ENCODE measurements around the gene ATP6V0E1. TPM values are rescaled to one million over a fixed set of nuclear protein-coding genes. Genes with fewer than 3 reads are reported as not detected.

The ATP6V0E1 gene
- total RNA-seq, 1 donor from 2014 or later = 272 TPM

GRCh38 chr5:173053041-173053440 lies 69.5 kb downstream of the ATP6V0E1 start:
- no peaks in the 10 kb centered on the region for H3K27me3 Mint-ChIP-seq (ENCODE audit: low read depth)
- H3K27ac Mint-ChIP-seq (ENCODE audit: unreplicated experiment) = no peak overlapping the region
- H3K4me1 Mint-ChIP-seq (ENCODE audit: low read depth) = peaks cover 23% of the 10 kb centered on the region
- no peaks in the 10 kb centered on the region for H3K36me3 Mint-ChIP-seq (ENCODE audit: low read depth)
- no peaks in the 10 kb centered on the region for H3K9me3 Mint-ChIP-seq (ENCODE audit: low read depth)
- H3K4me3 Mint-ChIP-seq (ENCODE audit: unreplicated experiment) = no peak overlapping the region
- no peak for TF ChIP-seq CTCF (IDR thresholded peaks at IDR 0.05)
- no peak for DNase-seq (ENCODE audit: low spot score)

GRCh38 chr5:173055042-173055721 lies 71.6 kb downstream of the ATP6V0E1 start:
- no peak for DNase-seq (ENCODE audit: low spot score)
- H3K27me3 Mint-ChIP-seq (ENCODE audit: low read depth) = no peaks in the 10 kb centered on the region
- H3K36me3 Mint-ChIP-seq (ENCODE audit: low read depth) = no peaks in the 10 kb centered on the region
- peaks cover 28% of the 10 kb centered on the region for H3K4me1 Mint-ChIP-seq (ENCODE audit: low read depth)
- H3K27ac Mint-ChIP-seq (ENCODE audit: unreplicated experiment) = peak overlapping the region; percentile 93
- TF ChIP-seq CTCF (IDR thresholded peaks at IDR 0.05) = no peak
- H3K4me3 Mint-ChIP-seq (ENCODE audit: unreplicated experiment) = peak overlapping the region; percentile 89
- no peaks in the 10 kb centered on the region for H3K9me3 Mint-ChIP-seq (ENCODE audit: low read depth)

- Mint-ChIP-seq H3K36me3 (ENCODE audit: low read depth) (no peaks in the 10 kb centered on the region), H3K4me3 (ENCODE audit: unreplicated experiment) (peak overlapping the region; percentile 89), H3K4me1 (ENCODE audit: low read depth) (peaks cover 28% of the 10 kb centered on the region), H3K9me3 (ENCODE audit: low read depth) (no peaks in the 10 kb centered on the region), H3K27me3 (ENCODE audit: low read depth) (no peaks in the 10 kb centered on the region), H3K27ac (ENCODE audit: unreplicated experiment) (peak overlapping the region; percentile 93)
- DNase-seq (ENCODE audit: low spot score) = no peak
- TF ChIP-seq CTCF (IDR thresholded peaks at IDR 0.05) = no peak
These were observed 72.1 kb downstream of the ATP6V0E1 start for GRCh38 chr5:173055722-173055982.

GRCh38 chr5:173055983-173056782 lies 72.6 kb downstream of the ATP6V0E1 start, which contains the start of gene CREBRF:
Gene CREBRF (plus strand): TSS chr5:173056352. CDS start chr5:173080776, 24,424 bp downstream.
- Mint-ChIP-seq H3K36me3 (ENCODE audit: low read depth) (no peaks in the 10 kb centered on the region), H3K4me1 (ENCODE audit: low read depth) (peaks cover 28% of the 10 kb centered on the region), H3K4me3 (ENCODE audit: unreplicated experiment) (peak within 1 kb of the TSS; percentile 93), H3K9me3 (ENCODE audit: low read depth) (no peaks in the 10 kb centered on the region), H3K27me3 (ENCODE audit: low read depth) (no peaks in the 10 kb centered on the region), H3K27ac (ENCODE audit: unreplicated experiment) (peak within 1 kb of the TSS; percentile 97)
- TF ChIP-seq CTCF (IDR thresholded peaks at IDR 0.05) = no peak
- DNase-seq (ENCODE audit: low spot score) = peak; percentile 99

- Mint-ChIP-seq H3K27me3 (ENCODE audit: low read depth) (no peaks in the 10 kb centered on the region), H3K4me1 (ENCODE audit: low read depth) (peaks cover 27% of the 10 kb centered on the region), H3K27ac (ENCODE audit: unreplicated experiment) (peak overlapping the region; percentile 97), H3K4me3 (ENCODE audit: unreplicated experiment) (peak overlapping the region; percentile 93), H3K9me3 (ENCODE audit: low read depth) (no peaks in the 10 kb centered on the region), H3K36me3 (ENCODE audit: low read depth) (no peaks in the 10 kb centered on the region)
- no peak for TF ChIP-seq CTCF (IDR thresholded peaks at IDR 0.05)
- DNase-seq (ENCODE audit: low spot score) = peak; percentile 93
These were observed 73.2 kb downstream of the ATP6V0E1 start for GRCh38 chr5:173056783-173057061.
